HepG2 (cell line): Measurements from ENCODE around the gene DUS1L. TPM values are rescaled to one million over a fixed set of nuclear protein-coding genes. Genes with fewer than 3 reads are reported as not detected.
A peak's percentile ranks its signal among the peaks of the same experiment; 100 is the strongest.

Source experiments
- KDM5A ChIP-seq: fragments of 200-600 bp; sonication (generic); IDR thresholded peaks from 2 replicates; pipeline ENCODE4 v1.7.0; 2018; ENCODE audit warnings: antibody characterized with exemption, mild to moderate bottlenecking, low read length, borderline replicate concordance
- POLR2AphosphoS2 ChIP-seq: IDR thresholded peaks from 2 replicates; pipeline ENCODE4 v1.6.1; 2011; ENCODE audit warnings: low read depth, low read length, improper control_type of control experiment
- RNF2 ChIP-seq: fragments of 450-650 bp; conservative IDR thresholded peaks from 2 replicates; pipeline ENCODE4 v1.6.1; 2016; ENCODE audit warnings: low read depth
- SRSF1 ChIP-seq: fragments of 200-400 bp; formaldehyde crosslinking; optimal IDR thresholded peaks from 2 replicates; pipeline ENCODE3; 2017; ENCODE audit warnings: mild to moderate bottlenecking, low read depth, low read length, moderate library complexity
- TMF1 ChIP-seq: sonication (generic); formaldehyde crosslinking; IDR thresholded peaks from 2 replicates; pipeline ENCODE4 v1.8.1; 2022; ENCODE audit warnings: low read depth, missing genetic modification reagents
- TOPORS ChIP-seq: sonication (generic); formaldehyde crosslinking; IDR thresholded peaks from 2 replicates; pipeline ENCODE4 v1.8.0; 2023; ENCODE audit warnings: mild to moderate bottlenecking, missing genetic modification reagents
- ZFP90 ChIP-seq: sonication (generic); formaldehyde crosslinking; IDR thresholded peaks from 2 replicates; pipeline ENCODE4 v1.8.0; 2022; ENCODE audit warnings: missing genetic modification reagents, mild to moderate bottlenecking, inconsistent platforms, borderline replicate concordance
- ZHX1 ChIP-seq: sonication (generic); formaldehyde crosslinking; IDR thresholded peaks from 2 replicates; pipeline ENCODE4 v1.8.1; 2022; ENCODE audit warnings: low read depth, mild to moderate bottlenecking, missing genetic modification reagents
- ZNF460 ChIP-seq: sonication (generic); formaldehyde crosslinking; IDR thresholded peaks from 2 replicates; pipeline ENCODE4 v1.5.1; 2020; ENCODE audit warnings: missing genetic modification reagents, mild to moderate bottlenecking, borderline replicate concordance
- ZNF543 ChIP-seq: sonication (generic); formaldehyde crosslinking; IDR thresholded peaks from 2 replicates; pipeline ENCODE4 v1.4.0; 2020; ENCODE audit warnings: mild to moderate bottlenecking, missing genetic modification reagents
- polyA plus RNA-seq, 8 experiments: library from polyadenylated mRNA; depleted of rRNA in 3 of 8; stranded (reverse) in 7 of 8; unstranded in 1 of 8; fragments of >200 nt; fragmentation: Illumina TruSeq in 4 of 8; extraction: Trizol in 4 of 8; gene quantifications; 2 replicates each; pipeline versions ENCODE4 v1.2.1 to v1.2.3, GENCODE V29; 2011 to 2016; ENCODE audit warnings: low read depth in 4 of 8, missing spikeins in 1 of 8, mixed read lengths in 1 of 8; ENCODE audit not compliant: insufficient read depth in 1 of 8
- total RNA-seq, 5 experiments: library from RNA; depleted of rRNA; stranded (reverse); fragments of >200 nt; fragmentation: Illumina TruSeq; extraction: Trizol; gene quantifications; 2 replicates each; pipeline ENCODE4 v1.2.3, GENCODE V29; 2016; ENCODE audit warnings: low read depth in 1 of 5
- TF ChIP-seq, protein P1 (sequence below): sonication (generic); formaldehyde crosslinking; IDR thresholded peaks from 2 replicates; pipeline ENCODE4 v1.5.1; 2020; ENCODE audit warnings: missing genetic modification reagents, mild to moderate bottlenecking, borderline replicate concordance
- TF ChIP-seq, protein P2 (sequence below): sonication (generic); formaldehyde crosslinking; IDR thresholded peaks from 2 replicates; pipeline ENCODE4 v1.8.1; 2023; ENCODE audit warnings: mild to moderate bottlenecking, moderate library complexity, missing genetic modification reagents

DUS1L gene
- total and polyA plus RNA-seq, 2 of the 13 experiments (the other 11 are each of a cell fraction or from before 2014, with no cell fraction given) = 81.0 to 109 TPM

GRCh38 chr17:82023447-82024241 is 42.0 kb downstream of the DUS1L start (continued):
- 0 out of 2 replicates have a peak, but pooled peaks have one; percentile 35 for TF ChIP-seq ZHX1 (CRISPR knock-in tag)
- TF ChIP-seq TOPORS = peak; percentile 66; the same call in 1 of the 2 replicates
- peak; percentile 51; the same call in 1 of the 2 replicates for TF ChIP-seq KDM5A
- peak; percentile 62 for TF ChIP-seq SRSF1
- peak; percentile 74; the same call in 1 of the 2 replicates for TF ChIP-seq ZFP90 (CRISPR knock-in tag)
- TF ChIP-seq TMF1 (CRISPR knock-in tag) = peak; percentile 78
- TF ChIP-seq ZNF460 (CRISPR knock-in tag) = no peak
- 0 out of 2 replicates have a peak, but pooled peaks have one; percentile 22 for TF ChIP-seq ZNF543
- TF ChIP-seq, protein P1, sequence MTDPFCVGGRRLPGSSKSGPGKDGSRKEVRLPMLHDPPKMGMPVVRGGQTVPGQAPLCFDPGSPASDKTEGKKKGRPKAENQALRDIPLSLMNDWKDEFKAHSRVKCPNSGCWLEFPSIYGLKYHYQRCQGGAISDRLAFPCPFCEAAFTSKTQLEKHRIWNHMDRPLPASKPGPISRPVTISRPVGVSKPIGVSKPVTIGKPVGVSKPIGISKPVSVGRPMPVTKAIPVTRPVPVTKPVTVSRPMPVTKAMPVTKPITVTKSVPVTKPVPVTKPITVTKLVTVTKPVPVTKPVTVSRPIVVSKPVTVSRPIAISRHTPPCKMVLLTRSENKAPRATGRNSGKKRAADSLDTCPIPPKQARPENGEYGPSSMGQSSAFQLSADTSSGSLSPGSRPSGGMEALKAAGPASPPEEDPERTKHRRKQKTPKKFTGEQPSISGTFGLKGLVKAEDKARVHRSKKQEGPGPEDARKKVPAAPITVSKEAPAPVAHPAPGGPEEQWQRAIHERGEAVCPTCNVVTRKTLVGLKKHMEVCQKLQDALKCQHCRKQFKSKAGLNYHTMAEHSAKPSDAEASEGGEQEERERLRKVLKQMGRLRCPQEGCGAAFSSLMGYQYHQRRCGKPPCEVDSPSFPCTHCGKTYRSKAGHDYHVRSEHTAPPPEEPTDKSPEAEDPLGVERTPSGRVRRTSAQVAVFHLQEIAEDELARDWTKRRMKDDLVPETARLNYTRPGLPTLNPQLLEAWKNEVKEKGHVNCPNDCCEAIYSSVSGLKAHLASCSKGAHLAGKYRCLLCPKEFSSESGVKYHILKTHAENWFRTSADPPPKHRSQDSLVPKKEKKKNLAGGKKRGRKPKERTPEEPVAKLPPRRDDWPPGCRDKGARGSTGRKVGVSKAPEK (CRISPR knock-in tag) = no peak
- no peak for TF ChIP-seq POLR2AphosphoS2
- TF ChIP-seq, protein P2, sequence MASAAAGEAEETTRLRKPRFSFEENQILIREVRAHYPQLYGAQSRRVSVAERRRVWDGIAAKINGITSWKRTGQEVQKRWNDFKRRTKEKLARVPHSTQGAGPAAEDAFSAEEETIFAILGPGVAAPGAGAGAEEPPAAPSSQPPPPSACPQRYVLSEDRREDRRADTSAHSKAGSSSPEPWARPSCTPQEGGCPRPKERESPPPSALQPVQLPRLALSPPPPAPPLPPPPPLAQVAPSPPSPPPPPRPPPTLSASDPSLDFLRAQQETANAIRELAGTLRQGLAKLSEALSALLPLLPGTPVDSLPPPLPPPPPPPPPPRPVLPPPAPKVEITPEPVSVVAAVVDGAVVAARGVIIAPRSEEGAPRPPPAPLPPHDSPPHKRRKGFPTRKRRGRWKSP = peak; percentile 78; the same call in 1 of the 2 replicates
- TF ChIP-seq RNF2 = peak; percentile 87
